SKM-1 treated with dmso at 0.1 percent for 144 hours (cell line): ENCODE results near the gene GLT8D2.
"Not testable (repeated sequence)": the region's sequence is repeated elsewhere in the genome, so short reads cannot be mapped to it uniquely, and the experiment has no call there.

Experiments used
- DNase-seq: peaks from one replicate; lab custom pipeline; 2025; ENCODE audit not compliant: unreplicated experiment; lab: John Stamatoyannopoulos, UW

GLT8D2 gene

DNA sequence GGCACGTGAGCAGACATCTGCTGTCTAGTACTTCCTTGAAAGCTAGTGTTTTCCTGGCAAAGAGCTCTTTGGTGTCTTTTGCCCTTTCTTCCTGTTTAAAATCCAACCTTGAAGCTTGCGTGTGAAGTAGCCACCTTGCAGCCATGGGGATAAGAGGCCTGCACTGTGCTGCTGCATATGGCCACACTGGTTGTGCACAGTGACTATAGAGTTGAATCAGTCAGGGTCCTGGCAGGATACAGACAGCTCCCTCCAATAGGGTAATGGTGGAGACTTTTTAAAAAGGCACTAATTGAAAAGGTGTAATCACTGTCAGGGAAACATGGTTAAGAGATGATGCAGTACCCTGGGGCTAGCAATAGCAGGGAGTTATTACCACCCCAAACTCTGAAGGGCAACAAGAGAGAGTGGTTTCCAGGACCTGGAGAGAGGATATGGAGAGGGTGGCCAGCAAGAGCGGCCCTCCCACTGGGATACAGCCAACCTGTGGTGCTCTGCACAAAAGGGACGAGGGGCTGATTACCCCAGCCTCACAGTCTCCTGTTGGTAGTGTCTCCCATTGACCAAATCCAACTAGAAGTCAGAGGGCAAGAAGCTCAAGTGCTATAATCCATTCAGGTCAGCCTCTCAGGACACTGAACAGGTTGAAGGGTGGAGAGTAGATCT is 4.8 kb upstream of the GLT8D2 start:
- no peak for DNase-seq

GRCh38 chr12:104050436-104050835 is 449 bp upstream of the GLT8D2 start:
- DNase-seq = no peak

- DNase-seq = no peak
Measured at GRCh38 chr12:104049278-104049902, 597 bp downstream of the GLT8D2 start.

DNA sequence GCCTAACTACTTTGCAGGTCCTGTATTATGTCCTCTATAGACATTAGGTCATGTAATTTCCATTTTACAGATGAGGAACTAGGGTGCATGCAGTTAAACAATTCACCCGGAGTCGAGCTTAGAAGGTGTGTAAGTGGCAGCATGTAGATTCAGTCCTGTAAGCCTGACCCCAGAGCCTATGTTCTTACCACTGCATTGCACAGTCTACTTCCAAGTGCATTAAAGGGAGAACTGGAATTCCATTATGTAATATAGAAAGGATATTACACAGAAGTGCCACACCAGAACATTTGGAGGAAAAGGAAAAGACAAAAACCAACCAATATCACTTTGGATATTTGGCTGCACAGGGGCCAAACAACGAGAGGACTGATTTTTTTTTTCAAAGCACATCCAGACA is 1.2 kb downstream of the GLT8D2 start:
- no peak for DNase-seq

DNA sequence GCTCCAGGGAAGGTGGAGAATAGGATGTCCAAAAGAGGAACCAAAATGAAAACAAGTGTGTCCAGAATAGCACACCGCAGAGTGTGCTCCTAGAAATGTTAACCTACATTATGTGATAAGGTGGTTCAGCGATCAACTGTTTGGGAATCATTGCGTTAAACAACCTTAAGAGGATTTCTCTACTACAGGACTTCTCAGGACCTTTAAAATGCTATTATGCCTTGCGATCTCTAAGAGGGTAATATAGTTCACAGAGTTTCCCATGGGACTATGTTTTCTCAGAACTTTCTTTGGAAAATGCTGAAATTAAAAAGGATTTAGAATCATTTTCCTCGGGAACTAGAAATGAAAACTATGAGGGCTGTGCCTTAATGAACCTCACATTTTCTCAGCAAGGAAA is 1.8 kb downstream of the GLT8D2 start:
- DNase-seq = no peak

DNA sequence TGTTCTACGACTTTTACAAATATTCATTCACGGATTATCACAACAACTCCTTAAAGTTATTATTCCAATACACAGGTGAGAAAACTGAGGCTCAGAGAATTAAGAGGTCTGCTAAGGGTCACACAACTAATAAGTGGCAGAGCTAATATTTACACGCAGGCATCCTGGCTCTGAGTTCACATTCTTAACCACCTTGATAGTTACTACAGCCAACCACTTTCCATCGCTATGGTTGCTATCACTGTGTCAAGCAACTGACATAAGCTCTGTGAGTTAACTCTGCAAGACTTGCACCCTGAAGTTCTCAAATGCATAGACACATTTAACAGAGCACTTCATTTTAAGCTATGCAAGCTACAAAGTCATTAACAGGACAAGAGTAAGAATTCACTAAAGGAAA is 3.7 kb downstream of the GLT8D2 start:
- no peak for DNase-seq

- no peak for DNase-seq
Measured at GRCh38 chr12:104044158-104044557, 5.8 kb downstream of the GLT8D2 start.

DNA sequence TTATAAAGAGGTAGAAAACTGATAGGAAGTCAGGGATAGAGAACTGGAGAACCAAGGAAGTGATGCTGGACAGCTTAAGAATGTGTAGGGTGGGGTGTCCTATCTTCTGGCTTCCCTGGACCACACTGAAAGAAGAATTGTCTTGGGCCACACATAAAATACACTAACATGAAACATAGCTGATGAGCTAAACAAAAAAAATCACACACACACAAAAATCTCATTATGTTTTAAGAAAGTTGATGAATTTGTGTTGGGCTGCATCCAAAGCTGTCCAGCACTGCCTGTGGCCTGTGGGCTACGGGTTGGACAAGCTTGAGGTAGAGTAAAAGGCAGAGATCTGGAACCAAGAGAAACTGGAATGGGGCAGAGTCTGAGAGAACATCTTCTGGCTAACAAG is 7.4 kb downstream of the GLT8D2 start:
- no peak for DNase-seq

DNA sequence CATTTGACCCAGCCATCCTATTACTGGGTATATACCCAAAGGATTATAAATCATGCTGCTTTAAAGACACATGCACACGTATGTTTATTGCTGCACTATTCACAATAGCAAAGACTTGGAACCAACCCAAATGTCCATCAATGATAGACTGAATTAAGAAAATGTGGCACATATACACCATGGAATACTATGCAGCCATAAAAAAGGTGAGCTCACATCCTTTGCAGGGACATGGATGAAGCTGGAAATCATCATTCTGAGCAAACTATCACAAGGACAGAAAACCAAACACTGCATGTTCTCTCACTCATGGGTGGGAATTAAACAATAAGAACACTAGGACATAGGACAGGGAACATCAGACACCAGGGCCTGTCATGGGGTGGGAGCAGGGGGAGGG is 10.2 kb downstream of the GLT8D2 start:
- DNase-seq = not testable (repeated sequence)

- DNase-seq = not testable (repeated sequence)
Measured at GRCh38 chr12:104036143-104036542, 13.8 kb downstream of the GLT8D2 start.

GRCh38 chr12:104030596-104030995 is 19.4 kb downstream of the GLT8D2 start:
- not testable (repeated sequence) for DNase-seq

DNA sequence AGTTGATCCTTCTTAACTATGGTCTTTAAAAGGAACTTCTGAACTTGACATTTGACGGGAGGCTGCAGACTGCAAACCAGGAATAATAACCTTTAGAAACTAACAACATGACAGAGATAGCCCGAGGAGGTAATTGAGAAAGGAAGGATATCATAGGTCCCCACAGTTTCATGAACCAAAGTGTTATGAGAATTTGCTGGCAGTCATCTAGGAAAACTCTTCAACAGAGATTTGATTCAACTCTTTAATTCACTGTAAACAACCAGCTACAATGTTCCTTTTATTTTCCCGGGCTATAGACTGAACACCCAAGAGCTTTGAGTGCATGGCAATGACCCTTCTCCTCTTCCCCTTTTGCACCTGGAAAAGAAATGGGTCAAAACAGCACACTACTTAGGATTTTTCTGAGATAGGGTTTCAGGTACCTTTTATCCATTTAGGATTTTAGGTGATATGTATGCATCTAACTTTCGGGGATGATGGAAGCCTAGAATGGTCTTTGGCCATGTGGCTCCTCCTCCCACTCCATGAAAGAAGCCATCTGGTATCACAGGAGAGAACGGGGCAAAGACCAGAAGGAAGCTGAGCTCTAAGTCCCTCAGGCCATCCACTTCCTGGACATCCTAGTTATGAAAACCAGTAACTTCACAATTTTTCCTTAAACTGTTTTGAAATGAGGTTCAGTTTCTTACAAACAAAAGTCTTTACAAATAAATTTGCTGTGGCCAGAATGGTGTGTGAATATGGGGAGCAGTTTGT is 23.0 kb downstream of the GLT8D2 start:
- DNase-seq = no peak

- DNase-seq = no peak
Measured at GRCh38 chr12:104025771-104026170, 24.2 kb downstream of the GLT8D2 start.

GRCh38 chr12:104024348-104024747 is 25.6 kb downstream of the GLT8D2 start:
- DNase-seq = no peak

- no peak for DNase-seq
Measured at GRCh38 chr12:104023710-104024109, 26.3 kb downstream of the GLT8D2 start.

DNA sequence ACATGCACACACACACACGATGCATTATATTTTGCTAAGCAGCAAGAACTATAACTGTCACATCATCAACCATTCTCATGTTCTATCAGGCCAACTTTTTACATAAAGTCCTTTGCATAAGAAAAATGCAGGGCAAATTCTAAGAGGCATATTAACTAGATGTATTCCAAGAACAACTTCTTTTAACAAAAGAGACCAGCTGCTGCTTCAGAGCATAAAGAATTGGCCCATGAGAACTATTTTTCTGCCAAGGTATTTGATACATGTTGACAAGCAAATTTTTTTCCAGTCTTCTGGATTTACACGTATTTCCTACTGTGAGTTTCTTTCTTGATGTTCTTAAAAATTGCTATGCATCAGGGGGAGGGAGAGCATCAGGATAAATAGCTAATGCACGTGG is 27.2 kb downstream of the GLT8D2 start:
- no peak for DNase-seq

DNA sequence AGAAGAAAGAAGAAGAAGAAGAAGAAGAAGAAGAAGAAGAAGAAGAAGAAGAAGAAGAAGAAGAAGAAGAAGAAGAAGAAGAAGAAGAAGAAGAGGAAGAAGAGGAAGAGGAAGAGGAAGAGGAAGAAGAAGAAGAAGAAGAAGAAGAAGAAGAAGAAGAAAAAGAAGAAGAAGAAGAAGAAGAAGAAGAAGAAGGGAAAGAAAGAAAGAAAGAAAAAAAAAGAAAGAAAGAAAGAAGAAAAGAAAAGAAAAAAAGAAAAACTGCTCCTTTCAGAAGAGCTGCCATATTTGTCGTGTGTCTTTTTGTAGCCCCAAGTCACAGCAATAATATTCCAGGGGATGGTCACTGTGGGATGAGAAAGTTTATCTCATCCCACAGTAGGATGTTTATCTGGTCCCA is 28.1 kb downstream of the GLT8D2 start:
- not testable (repeated sequence) for DNase-seq

DNA sequence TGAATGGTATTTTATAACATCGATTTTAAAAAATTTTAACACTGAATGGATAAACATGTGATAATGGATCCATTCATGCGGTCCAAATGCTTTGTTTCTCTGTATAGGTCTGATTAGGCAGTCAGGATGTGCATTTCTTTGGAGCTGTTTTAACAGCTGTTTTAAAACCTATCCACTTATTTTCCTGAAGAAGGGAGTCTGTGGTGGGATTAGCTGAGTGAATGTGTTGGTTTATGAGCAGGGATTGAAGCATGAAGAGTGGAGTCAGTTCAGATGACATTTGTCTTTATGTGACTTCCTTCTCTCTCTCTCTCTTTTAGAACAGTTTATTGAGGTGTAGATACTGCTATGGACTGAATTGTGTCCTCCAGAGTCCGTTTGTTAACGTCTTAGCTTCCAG is 37.7 kb downstream of the GLT8D2 start:
- DNase-seq = no peak

DNA sequence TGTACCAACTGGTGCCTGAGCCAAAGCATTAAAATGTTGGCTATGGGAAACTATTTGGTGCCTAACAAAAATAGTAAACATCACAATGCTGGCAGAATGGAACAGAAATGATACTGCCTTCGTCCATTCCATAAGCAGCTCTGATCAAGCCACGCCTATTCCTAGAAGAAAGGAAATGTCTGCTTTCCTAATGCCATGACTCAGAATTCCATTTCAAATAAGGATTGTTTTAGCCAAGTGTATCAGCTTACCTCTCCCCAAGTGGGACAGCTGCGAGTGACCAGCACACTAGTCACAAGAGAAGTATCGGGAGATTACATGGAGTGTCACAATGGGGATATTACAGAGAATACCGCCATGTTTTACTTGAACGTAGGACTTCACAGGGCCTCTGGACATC is 38.7 kb downstream of the GLT8D2 start:
- DNase-seq = no peak

DNA sequence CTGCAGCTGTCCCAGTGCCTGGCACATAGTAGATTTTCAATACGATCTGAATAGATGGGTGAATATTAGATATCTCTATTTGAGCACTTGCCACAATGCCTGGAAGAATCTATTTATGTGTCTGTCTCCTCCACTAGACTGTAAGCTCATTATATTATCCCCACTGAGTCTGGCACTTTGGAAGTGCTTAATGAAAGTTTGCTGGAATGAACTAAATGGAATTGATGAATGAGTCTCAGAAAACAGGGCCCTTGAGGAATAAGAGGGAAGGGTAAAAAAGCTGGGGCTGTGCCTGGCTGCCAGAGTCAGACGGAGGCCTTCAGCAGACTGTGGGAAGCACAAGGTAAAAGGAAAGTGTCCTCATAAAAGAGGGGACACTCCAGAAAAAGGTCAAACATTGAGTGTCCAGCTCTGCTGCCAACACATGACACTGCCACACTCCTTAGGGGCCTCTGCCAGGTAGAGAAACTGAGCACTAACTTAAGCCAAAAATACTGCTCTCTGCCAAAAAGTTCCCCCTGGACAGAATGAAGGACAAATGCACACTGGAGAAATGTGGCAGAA is 39.3 kb downstream of the GLT8D2 start:
- no peak for DNase-seq

- no peak for DNase-seq
Measured at GRCh38 chr12:104010121-104010520, 39.9 kb downstream of the GLT8D2 start.

DNA sequence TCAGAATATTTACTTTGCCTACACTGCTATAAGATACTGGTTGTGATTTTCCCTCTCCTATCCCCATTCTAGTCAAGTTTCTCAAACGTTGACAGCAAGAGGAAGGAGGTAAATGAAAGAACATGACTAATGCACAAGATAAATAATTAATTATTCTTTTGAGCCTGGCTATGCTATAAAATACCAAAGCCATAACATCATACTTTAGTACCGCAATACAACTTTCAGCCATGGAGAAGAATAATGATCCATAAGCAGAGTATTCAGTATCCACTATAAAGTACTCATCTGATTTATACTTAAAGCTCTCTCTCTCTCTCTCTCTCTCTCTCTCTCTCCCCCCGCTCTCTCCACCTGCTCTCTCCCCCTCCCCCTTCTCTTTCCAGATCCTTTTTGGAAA is 43.1 kb downstream of the GLT8D2 start:
- no peak for DNase-seq
